ENCODE data around the gene AGAP1. TPM values are rescaled to one million over a fixed set of nuclear protein-coding genes. Genes with fewer than 3 reads are reported as not detected.
A peak's percentile ranks its signal among the peaks of the same experiment; 100 is the strongest.
"Not testable (repeated sequence)": the region's sequence is repeated elsewhere in the genome, so short reads cannot be mapped to it uniquely, and the experiment has no call there.

Gene AGAP1
- total and polyA plus RNA-seq, 11 donors = 5.9 to 21.6 (median 18.9) TPM

DNA sequence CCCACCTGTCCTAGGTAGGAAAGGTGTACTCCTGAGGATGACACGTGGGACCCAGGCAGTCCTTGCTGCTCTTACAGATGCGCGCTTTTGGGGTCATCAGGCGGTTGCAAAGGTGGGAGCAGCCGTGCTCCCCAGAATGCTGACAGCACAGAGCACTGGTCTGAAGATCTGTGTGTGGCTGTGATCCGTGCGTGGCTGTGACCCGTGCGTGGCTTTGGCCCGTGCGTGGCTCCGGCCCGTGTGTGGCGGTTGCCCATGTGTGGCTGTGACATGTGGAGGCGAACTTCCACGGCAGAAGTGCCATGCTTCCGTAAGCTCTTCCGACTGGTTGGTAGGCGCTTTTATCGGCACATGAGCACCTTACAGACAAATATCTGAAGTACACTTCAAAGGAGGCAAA is 270.0 kb downstream of the AGAP1 start:
- Histone ChIP-seq H3K27me3 (no peaks in the 10 kb centered on the region), H3K36me3 (peaks cover 0 to 29% (median 6%) of the 10 kb centered on the region in 9 donors), H3K27ac (no peak overlapping the region), H3K9me3 (no peaks in the 10 kb centered on the region), H3K4me1 (peaks cover 0 to 4% (median 0%) of the 10 kb centered on the region in 12 donors), H3K4me3 (no peak overlapping the region)
- WGBS, 4 donors = 94 to 96% (median 96%) methylated on average over 20 of the region's 20 CpGs
- intact Hi-C loops (cut with DNase I) = loop anchor here in 1 of 10 donors (10.0 kb wide), 1 partner anchor 1311 kb away; no protein-coding TSS in a partner anchor
- DNase-seq = no peak
- TF ChIP-seq POLR2A (IDR thresholded peaks at IDR 0.05) = no peak
- TF ChIP-seq, protein P1, sequence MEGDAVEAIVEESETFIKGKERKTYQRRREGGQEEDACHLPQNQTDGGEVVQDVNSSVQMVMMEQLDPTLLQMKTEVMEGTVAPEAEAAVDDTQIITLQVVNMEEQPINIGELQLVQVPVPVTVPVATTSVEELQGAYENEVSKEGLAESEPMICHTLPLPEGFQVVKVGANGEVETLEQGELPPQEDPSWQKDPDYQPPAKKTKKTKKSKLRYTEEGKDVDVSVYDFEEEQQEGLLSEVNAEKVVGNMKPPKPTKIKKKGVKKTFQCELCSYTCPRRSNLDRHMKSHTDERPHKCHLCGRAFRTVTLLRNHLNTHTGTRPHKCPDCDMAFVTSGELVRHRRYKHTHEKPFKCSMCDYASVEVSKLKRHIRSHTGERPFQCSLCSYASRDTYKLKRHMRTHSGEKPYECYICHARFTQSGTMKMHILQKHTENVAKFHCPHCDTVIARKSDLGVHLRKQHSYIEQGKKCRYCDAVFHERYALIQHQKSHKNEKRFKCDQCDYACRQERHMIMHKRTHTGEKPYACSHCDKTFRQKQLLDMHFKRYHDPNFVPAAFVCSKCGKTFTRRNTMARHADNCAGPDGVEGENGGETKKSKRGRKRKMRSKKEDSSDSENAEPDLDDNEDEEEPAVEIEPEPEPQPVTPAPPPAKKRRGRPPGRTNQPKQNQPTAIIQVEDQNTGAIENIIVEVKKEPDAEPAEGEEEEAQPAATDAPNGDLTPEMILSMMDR (IDR thresholded peaks at IDR 0.05) = no peak
- ATAC-seq = no peak

- not testable (repeated sequence) for H3K4me3 ChIP-seq, ATAC-seq, H3K27ac ChIP-seq, H3K27me3 ChIP-seq, H3K9me3 ChIP-seq, H3K4me1 ChIP-seq, DNase-seq
- intact Hi-C loops (cut with DNase I) = loop anchor here in 1 of 10 donors (10.0 kb wide), 1 partner anchor 1310 kb away; no protein-coding TSS in a partner anchor
- WGBS, 4 donors = 89 to 95% (median 92%) methylated on average over 2 to 19 of the region's 19 CpGs
- H3K36me3 ChIP-seq = peaks cover 0 to 29% (median 6%) of the 10 kb centered on the region in 9 donors
Measured at GRCh38 chr2:235764478-235764877, 270.6 kb downstream of the AGAP1 start.

GRCh38 chr2:235765181-235765820 is 271.5 kb downstream of the AGAP1 start:
- Histone ChIP-seq H3K27me3 (no peaks in the 10 kb centered on the region), H3K36me3 (peaks cover 0 to 29% (median 6%) of the 10 kb centered on the region in 9 donors), H3K4me3 (no peak overlapping the region), H3K27ac (no peak overlapping the region), H3K4me1 (peaks cover 0 to 4% (median 0%) of the 10 kb centered on the region in 12 donors), H3K9me3 (no peaks in the 10 kb centered on the region)
- intact Hi-C loops (cut with DNase I) = loop anchor here in 5 of 10 donors (5.0 to 10.0 kb wide), 3 partner anchors 412 to 1310 kb away; no protein-coding TSS in a partner anchor
- ATAC-seq (peak in 1 of 4 donors; percentile 30), DNase-seq (no peak)
- TF ChIP-seq, protein P1 (IDR thresholded peaks at IDR 0.05) = no peak
- no peak for TF ChIP-seq POLR2A (IDR thresholded peaks at IDR 0.05)
- 89 to 97% (median 92%) methylated on average over 24 to 30 of the region's 30 CpGs for WGBS, 4 donors

- DNase-seq = peak in 3 of 5 donors; percentile 59 to 69 (median 60)
- intact Hi-C loops (cut with DNase I) = loop anchor here in 8 of 10 donors (1.0 to 10.0 kb wide), 5 partner anchors 411 to 1309 kb away; no protein-coding TSS in a partner anchor
- H3K4me3 ChIP-seq = no peak overlapping the region
Measured at GRCh38 chr2:235766278-235766677, 272.4 kb downstream of the AGAP1 start.

More at GRCh38 chr2:235766278-235766677, 272.4 kb downstream of the AGAP1 start:
- Histone ChIP-seq H3K27me3 (no peaks in the 10 kb centered on the region), H3K4me1 (peaks cover 0 to 4% (median 0%) of the 10 kb centered on the region in 12 donors), H3K9me3 (no peaks in the 10 kb centered on the region), H3K27ac (no peak overlapping the region), H3K36me3 (peaks cover 0 to 31% (median 6%) of the 10 kb centered on the region in 9 donors)
- 0 to 4% (median 3%) methylated on average over 7 of the region's 7 CpGs for WGBS, 4 donors
- ATAC-seq = peak; percentile 76 to 90 (median 86)
- no peak for TF ChIP-seq POLR2A (IDR thresholded peaks at IDR 0.05)
- TF ChIP-seq, protein P1 (IDR thresholded peaks at IDR 0.05) = peak; percentile 88 to 98 (median 92)

All from heart left ventricle (tissue), 16 donors.